HepG2 (cell line): ENCODE measurements around the gene PAPOLA. TPM values are rescaled to one million over a fixed set of nuclear protein-coding genes. Genes with fewer than 3 reads are reported as not detected.

Source experiments
- HMG20A ChIP-seq: IDR thresholded peaks from 2 replicates; pipeline ENCODE4 v1.6.1; 2016; ENCODE audit warnings: borderline replicate concordance
- MXD4 ChIP-seq: IDR thresholded peaks from 2 replicates; pipeline ENCODE4 v1.6.1; 2016; ENCODE audit warnings: mild to moderate bottlenecking, missing biosample characterization, missing genetic modification reagents
- NFE2L2 ChIP-seq: fragments of 150-350 bp; IDR thresholded peaks from 2 replicates; pipeline ENCODE4 v1.6.1; 2014; ENCODE audit warnings: low read length
- RFX3 ChIP-seq: IDR thresholded peaks from 2 replicates; pipeline ENCODE4 v1.6.1; 2016; ENCODE audit warnings: missing biosample characterization, missing genetic modification reagents
- SP5 ChIP-seq: IDR thresholded peaks from 2 replicates; pipeline ENCODE4 v1.6.1; 2016; ENCODE audit warnings: low read depth, borderline replicate concordance
- STAT5B ChIP-seq: sonication (generic); formaldehyde crosslinking; IDR thresholded peaks from 2 replicates; pipeline ENCODE4 v1.4.0; 2020; ENCODE audit warnings: missing genetic modification reagents
- TRIM24 ChIP-seq: sonication (generic); formaldehyde crosslinking; IDR thresholded peaks from 2 replicates; pipeline ENCODE4 v1.8.0; 2022; ENCODE audit warnings: mild to moderate bottlenecking, missing genetic modification reagents
- ZNF10 ChIP-seq: sonication (generic); formaldehyde crosslinking; IDR thresholded peaks from 2 replicates; pipeline ENCODE4 v1.4.0; 2020; ENCODE audit warnings: mild to moderate bottlenecking, low read depth, missing genetic modification reagents, borderline replicate concordance
- ZNF12 ChIP-seq: sonication (generic); formaldehyde crosslinking; IDR thresholded peaks from 2 replicates; pipeline ENCODE4 v1.5.0; 2020; ENCODE audit warnings: missing genetic modification reagents
- ZNF232 ChIP-seq: sonication (generic); formaldehyde crosslinking; IDR thresholded peaks from 2 replicates; pipeline ENCODE4 v1.4.0; 2020; ENCODE audit warnings: missing genetic modification reagents, borderline replicate concordance
- ZNF251 ChIP-seq: sonication (generic); formaldehyde crosslinking; IDR thresholded peaks from 2 replicates; pipeline ENCODE4 v1.9.0; 2021; ENCODE audit warnings: mild to moderate bottlenecking, missing genetic modification reagents
- ZNF331 ChIP-seq: sonication (generic); formaldehyde crosslinking; IDR thresholded peaks from 2 replicates; pipeline ENCODE4 v1.4.0; 2020; ENCODE audit warnings: missing genetic modification reagents
- ZNF367 ChIP-seq: sonication (generic); formaldehyde crosslinking; IDR thresholded peaks from 2 replicates; pipeline ENCODE4 v1.4.0; 2020; ENCODE audit warnings: missing genetic modification reagents, borderline replicate concordance
- ZNF431 ChIP-seq: sonication (generic); formaldehyde crosslinking; IDR thresholded peaks from 2 replicates; pipeline ENCODE4 v1.9.0; 2022; ENCODE audit warnings: missing genetic modification reagents, low read depth, mild to moderate bottlenecking, borderline replicate concordance
- ZNF891 ChIP-seq: sonication (generic); formaldehyde crosslinking; IDR thresholded peaks from 2 replicates; pipeline ENCODE4 v1.5.0; 2020; ENCODE audit warnings: mild to moderate bottlenecking, missing genetic modification reagents
- ZSCAN9 ChIP-seq: IDR thresholded peaks from 2 replicates; pipeline ENCODE4 v1.6.1; 2016; ENCODE audit warnings: borderline replicate concordance
- polyA plus RNA-seq, 8 experiments: library from polyadenylated mRNA; depleted of rRNA in 3 of 8; stranded (reverse) in 7 of 8; unstranded in 1 of 8; fragments of >200 nt; fragmentation: Illumina TruSeq in 4 of 8; extraction: Trizol in 4 of 8; gene quantifications; 2 replicates each; pipeline versions ENCODE4 v1.2.1 to v1.2.3, GENCODE V29; 2011 to 2016; ENCODE audit warnings: low read depth in 4 of 8, missing spikeins in 1 of 8, mixed read lengths in 1 of 8; ENCODE audit not compliant: insufficient read depth in 1 of 8
- total RNA-seq, 5 experiments: library from RNA; depleted of rRNA; stranded (reverse); fragments of >200 nt; fragmentation: Illumina TruSeq; extraction: Trizol; gene quantifications; 2 replicates each; pipeline ENCODE4 v1.2.3, GENCODE V29; 2016; ENCODE audit warnings: low read depth in 1 of 5
- TF ChIP-seq, protein P1 (sequence below): sonication (generic); formaldehyde crosslinking; IDR thresholded peaks from 2 replicates; pipeline ENCODE4 v1.4.0; 2020; ENCODE audit warnings: missing genetic modification reagents, borderline replicate concordance
- TF ChIP-seq, protein P2 (sequence below): sonication (generic); formaldehyde crosslinking; IDR thresholded peaks from 2 replicates; pipeline ENCODE4 v1.4.0; 2020; ENCODE audit warnings: low read depth, missing genetic modification reagents
- TF ChIP-seq, protein P3 (sequence below): IDR thresholded peaks from 2 replicates; pipeline ENCODE4 v1.6.1; 2018; ENCODE audit warnings: missing genetic modification reagents, mild to moderate bottlenecking, missing compliant biosample characterization
- TF ChIP-seq, protein P4 (sequence below): IDR thresholded peaks from 2 replicates; pipeline ENCODE4 v1.6.1; 2016; ENCODE audit warnings: missing genetic modification reagents, missing compliant biosample characterization

PAPOLA gene
- total and polyA plus RNA-seq, 2 of the 13 experiments (the other 11 are each of a cell fraction or from before 2014, with no cell fraction given): 103 to 151 TPM

DNA sequence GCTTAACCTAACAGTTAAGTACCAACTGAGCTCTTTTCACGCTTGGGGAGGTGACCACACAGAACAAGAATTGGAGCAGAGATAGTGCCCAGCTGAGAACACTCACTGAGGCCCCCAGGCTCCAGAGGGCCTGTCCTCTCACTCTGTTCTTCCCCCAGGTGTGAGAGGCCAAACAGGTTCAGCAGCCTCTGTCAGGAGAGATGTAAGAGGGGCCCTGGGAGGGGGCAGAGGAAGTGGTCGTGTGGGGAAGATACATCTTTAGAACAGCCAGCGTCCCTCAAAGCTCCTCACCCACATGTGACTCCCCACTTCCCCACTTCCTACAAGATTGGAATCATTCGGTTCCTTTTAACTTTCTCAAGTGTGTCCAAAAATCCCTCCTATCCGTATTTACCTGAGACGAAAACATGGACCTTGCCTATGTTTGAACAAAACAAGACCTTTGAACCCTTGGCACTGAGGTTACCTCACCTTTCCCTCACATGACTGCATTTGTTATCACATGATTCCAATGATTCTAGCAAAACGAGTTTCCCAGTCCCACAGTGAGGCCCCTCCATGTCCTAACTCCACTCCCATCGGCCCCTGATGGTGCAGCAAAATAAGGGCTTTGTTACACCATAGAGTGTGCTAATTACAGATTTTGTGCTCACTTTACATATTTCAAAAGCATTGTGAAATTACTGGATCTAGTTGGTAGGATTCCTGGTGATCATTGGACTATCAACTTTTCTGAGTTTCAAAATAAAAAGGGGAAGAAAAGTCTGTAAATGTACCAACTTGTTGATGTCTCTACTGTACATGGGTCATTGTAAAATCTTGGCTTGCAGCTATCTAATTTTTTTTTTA, 40.0 kb upstream of the PAPOLA start (continued):
- TF ChIP-seq, protein P1, sequence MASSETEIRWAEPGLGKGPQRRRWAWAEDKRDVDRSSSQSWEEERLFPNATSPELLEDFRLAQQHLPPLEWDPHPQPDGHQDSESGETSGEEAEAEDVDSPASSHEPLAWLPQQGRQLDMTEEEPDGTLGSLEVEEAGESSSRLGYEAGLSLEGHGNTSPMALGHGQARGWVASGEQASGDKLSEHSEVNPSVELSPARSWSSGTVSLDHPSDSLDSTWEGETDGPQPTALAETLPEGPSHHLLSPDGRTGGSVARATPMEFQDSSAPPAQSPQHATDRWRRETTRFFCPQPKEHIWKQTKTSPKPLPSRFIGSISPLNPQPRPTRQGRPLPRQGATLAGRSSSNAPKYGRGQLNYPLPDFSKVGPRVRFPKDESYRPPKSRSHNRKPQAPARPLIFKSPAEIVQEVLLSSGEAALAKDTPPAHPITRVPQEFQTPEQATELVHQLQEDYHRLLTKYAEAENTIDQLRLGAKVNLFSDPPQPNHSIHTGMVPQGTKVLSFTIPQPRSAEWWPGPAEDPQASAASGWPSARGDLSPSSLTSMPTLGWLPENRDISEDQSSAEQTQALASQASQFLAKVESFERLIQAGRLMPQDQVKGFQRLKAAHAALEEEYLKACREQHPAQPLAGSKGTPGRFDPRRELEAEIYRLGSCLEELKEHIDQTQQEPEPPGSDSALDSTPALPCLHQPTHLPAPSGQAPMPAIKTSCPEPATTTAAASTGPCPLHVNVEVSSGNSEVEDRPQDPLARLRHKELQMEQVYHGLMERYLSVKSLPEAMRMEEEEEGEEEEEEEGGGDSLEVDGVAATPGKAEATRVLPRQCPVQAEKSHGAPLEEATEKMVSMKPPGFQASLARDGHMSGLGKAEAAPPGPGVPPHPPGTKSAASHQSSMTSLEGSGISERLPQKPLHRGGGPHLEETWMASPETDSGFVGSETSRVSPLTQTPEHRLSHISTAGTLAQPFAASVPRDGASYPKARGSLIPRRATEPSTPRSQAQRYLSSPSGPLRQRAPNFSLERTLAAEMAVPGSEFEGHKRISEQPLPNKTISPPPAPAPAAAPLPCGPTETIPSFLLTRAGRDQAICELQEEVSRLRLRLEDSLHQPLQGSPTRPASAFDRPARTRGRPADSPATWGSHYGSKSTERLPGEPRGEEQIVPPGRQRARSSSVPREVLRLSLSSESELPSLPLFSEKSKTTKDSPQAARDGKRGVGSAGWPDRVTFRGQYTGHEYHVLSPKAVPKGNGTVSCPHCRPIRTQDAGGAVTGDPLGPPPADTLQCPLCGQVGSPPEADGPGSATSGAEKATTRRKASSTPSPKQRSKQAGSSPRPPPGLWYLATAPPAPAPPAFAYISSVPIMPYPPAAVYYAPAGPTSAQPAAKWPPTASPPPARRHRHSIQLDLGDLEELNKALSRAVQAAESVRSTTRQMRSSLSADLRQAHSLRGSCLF (CRISPR knock-in tag): no peak
- no peak for TF ChIP-seq ZNF10 (CRISPR knock-in tag)
- TF ChIP-seq ZNF232 (CRISPR knock-in tag): no peak
- 0 out of 2 replicates have a peak, but pooled peaks have one; percentile 44 for TF ChIP-seq ZNF331
- TF ChIP-seq ZSCAN9 (CRISPR knock-in tag): peak; percentile 50; the same call in 1 of the 2 replicates
- peak; percentile 69; the same call in 1 of the 2 replicates for TF ChIP-seq STAT5B (CRISPR knock-in tag)
- peak; percentile 28; the same call in 1 of the 2 replicates for TF ChIP-seq HMG20A
- TF ChIP-seq NFE2L2: no peak
- peak; percentile 32; the same call in 1 of the 2 replicates for TF ChIP-seq SP5 (CRISPR knock-in tag)
- TF ChIP-seq ZNF367 (CRISPR knock-in tag): no peak
- TF ChIP-seq MXD4 (CRISPR knock-in tag): no peak
- TF ChIP-seq, protein P2, sequence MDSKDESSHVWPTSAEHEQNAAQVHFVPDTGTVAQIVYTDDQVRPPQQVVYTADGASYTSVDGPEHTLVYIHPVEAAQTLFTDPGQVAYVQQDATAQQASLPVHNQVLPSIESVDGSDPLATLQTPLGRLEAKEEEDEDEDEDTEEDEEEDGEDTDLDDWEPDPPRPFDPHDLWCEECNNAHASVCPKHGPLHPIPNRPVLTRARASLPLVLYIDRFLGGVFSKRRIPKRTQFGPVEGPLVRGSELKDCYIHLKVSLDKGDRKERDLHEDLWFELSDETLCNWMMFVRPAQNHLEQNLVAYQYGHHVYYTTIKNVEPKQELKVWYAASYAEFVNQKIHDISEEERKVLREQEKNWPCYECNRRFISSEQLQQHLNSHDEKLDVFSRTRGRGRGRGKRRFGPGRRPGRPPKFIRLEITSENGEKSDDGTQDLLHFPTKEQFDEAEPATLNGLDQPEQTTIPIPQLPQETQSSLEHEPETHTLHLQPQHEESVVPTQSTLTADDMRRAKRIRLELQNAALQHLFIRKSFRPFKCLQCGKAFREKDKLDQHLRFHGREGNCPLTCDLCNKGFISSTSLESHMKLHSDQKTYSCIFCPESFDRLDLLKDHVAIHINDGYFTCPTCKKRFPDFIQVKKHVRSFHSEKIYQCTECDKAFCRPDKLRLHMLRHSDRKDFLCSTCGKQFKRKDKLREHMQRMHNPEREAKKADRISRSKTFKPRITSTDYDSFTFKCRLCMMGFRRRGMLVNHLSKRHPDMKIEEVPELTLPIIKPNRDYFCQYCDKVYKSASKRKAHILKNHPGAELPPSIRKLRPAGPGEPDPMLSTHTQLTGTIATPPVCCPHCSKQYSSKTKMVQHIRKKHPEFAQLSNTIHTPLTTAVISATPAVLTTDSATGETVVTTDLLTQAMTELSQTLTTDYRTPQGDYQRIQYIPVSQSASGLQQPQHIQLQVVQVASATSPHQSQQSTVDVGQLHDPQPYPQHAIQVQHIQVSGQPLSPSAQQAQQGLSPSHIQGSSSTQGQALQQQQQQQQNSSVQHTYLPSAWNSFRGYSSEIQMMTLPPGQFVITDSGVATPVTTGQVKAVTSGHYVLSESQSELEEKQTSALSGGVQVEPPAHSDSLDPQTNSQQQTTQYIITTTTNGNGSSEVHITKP (CRISPR knock-in tag): no peak
- TF ChIP-seq TRIM24: peak; percentile 72; the same call in 1 of the 2 replicates
- no peak for TF ChIP-seq ZNF12 (CRISPR knock-in tag)
- TF ChIP-seq, protein P3, sequence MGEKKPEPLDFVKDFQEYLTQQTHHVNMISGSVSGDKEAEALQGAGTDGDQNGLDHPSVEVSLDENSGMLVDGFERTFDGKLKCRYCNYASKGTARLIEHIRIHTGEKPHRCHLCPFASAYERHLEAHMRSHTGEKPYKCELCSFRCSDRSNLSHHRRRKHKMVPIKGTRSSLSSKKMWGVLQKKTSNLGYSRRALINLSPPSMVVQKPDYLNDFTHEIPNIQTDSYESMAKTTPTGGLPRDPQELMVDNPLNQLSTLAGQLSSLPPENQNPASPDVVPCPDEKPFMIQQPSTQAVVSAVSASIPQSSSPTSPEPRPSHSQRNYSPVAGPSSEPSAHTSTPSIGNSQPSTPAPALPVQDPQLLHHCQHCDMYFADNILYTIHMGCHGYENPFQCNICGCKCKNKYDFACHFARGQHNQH (CRISPR knock-in tag): peak; percentile 56; the same call in 1 of the 2 replicates
- TF ChIP-seq ZNF431 (CRISPR knock-in tag): no peak
- TF ChIP-seq, protein P4, sequence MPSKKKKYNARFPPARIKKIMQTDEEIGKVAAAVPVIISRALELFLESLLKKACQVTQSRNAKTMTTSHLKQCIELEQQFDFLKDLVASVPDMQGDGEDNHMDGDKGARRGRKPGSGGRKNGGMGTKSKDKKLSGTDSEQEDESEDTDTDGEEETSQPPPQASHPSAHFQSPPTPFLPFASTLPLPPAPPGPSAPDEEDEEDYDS (CRISPR knock-in tag): peak; percentile 40; the same call in 1 of the 2 replicates
- no peak for TF ChIP-seq ZNF891
- TF ChIP-seq ZNF251 (CRISPR knock-in tag): no peak
- TF ChIP-seq RFX3: no peak
